H1 (cell line): ENCODE data around the gene SLC30A2. TPM values are rescaled to one million over a fixed set of nuclear protein-coding genes. Genes with fewer than 3 reads are reported as not detected.

ENCODE experiments used
- CTCF ChIA-PET: fragments of 300-600 bp; sonication (Branson Sonifier 250); formaldehyde crosslinking; loops from one replicate; lab custom pipeline; 2021; ENCODE audit not compliant: partially characterized antibody; lab: Charles Lee
- POLR2A ChIA-PET: fragments of 300-600 bp; sonication (Branson Sonifier 250); formaldehyde crosslinking; loops from one replicate; lab custom pipeline; 2021; ENCODE audit warnings: inconsistent platforms; ENCODE audit not compliant: partially characterized antibody; lab: Charles Lee
- DNase-seq, 2 experiments: peaks; one replicate each; pipeline versions ENCODE4 v3.0.0 to v3.0.0-alpha.2; 2010 to 2022; ENCODE audit warnings: low spot score in 2 of 2, low read depth in 1 of 2, mixed read lengths in 1 of 2
- FAIRE-seq: peaks from 2 replicates; lab custom pipeline; 2011; peaks lifted over from hg19 to GRCh38; lab: Jason Lieb, UNC
- H2AFZ ChIP-seq: 2 replicates; pipeline ENCODE4 v1.8.1; 2012; ENCODE audit warnings: low read length, inconsistent platforms
- H2AK5ac ChIP-seq: 2 replicates; pipeline ENCODE4 v1.6.1; 2013; ENCODE audit warnings: low read depth, low read length
- H2BK120ac ChIP-seq: replicated peaks from 2 replicates; pipeline ENCODE3; 2013; ENCODE audit warnings: low read depth, low read length, inconsistent platforms
- H2BK12ac ChIP-seq: 2 replicates; pipeline ENCODE4 v1.6.1; 2013; ENCODE audit warnings: low read depth, low read length
- H2BK15ac ChIP-seq: 2 replicates; pipeline ENCODE4 v1.6.1; 2013; ENCODE audit warnings: low read length
- H2BK20ac ChIP-seq: 2 replicates; pipeline ENCODE4 v1.6.1; 2013; ENCODE audit warnings: low read length
- H2BK5ac ChIP-seq: 2 replicates; pipeline ENCODE4 v1.6.1; 2013; ENCODE audit warnings: low read depth, low read length
- H3K14ac ChIP-seq: 2 replicates; pipeline ENCODE4 v1.6.1; 2013; ENCODE audit warnings: inconsistent platforms; ENCODE audit not compliant: insufficient read length
- H3K18ac ChIP-seq: 2 replicates; pipeline ENCODE4 v1.6.1; 2013; ENCODE audit warnings: low read length; ENCODE audit errors: extremely low read depth
- H3K23ac ChIP-seq: 2 replicates; pipeline ENCODE4 v1.6.1; 2013; ENCODE audit warnings: inconsistent platforms; ENCODE audit not compliant: insufficient read length
- H3K23me2 ChIP-seq: 2 replicates; pipeline ENCODE4 v1.6.1; 2013; ENCODE audit warnings: low read depth, low read length
- H3K27ac ChIP-seq: 2 replicates; pipeline ENCODE4 v1.6.1; 2011; ENCODE audit warnings: low read depth, low read length, inconsistent platforms
- H3K27me3 ChIP-seq, 4 experiments: replicated peaks in 1 of 4; 1 replicate in 1 of 4; 2 replicates in 3 of 4; pipeline versions ENCODE4 v1.6.1 to v1.8.1; 2011 to 2013; ENCODE audit warnings: low read length in 3 of 4, mild to moderate bottlenecking in 3 of 4, inconsistent platforms in 2 of 4, mixed read lengths in 2 of 4, moderate library complexity in 1 of 4; ENCODE audit not compliant: control insufficient read depth in 3 of 4, insufficient read depth in 3 of 4; ENCODE audit errors: extremely low read depth in 1 of 4
- H3K36me3 ChIP-seq, 4 experiments: 2 replicates each; pipeline versions ENCODE4 v1.6.1 to v1.8.1; 2011 to 2013; ENCODE audit warnings: mild to moderate bottlenecking in 4 of 4, low read length in 3 of 4, moderate library complexity in 2 of 4, control low read depth in 1 of 4, inconsistent platforms in 1 of 4; ENCODE audit not compliant: insufficient read depth in 4 of 4, control insufficient read depth in 2 of 4
- H3K4ac ChIP-seq: replicated peaks from 2 replicates; pipeline ENCODE3; 2013; ENCODE audit warnings: low read length, low read depth, mixed read lengths, inconsistent platforms; ENCODE audit not compliant: insufficient read length
- H3K4me1 ChIP-seq, 4 experiments: replicated peaks in 1 of 4; 1 replicate in 1 of 4; 2 replicates in 3 of 4; pipeline versions ENCODE4 v1.6.1 to v1.8.1; 2011 to 2013; ENCODE audit warnings: low read length in 3 of 4, inconsistent platforms in 2 of 4, mixed read lengths in 1 of 4; ENCODE audit not compliant: insufficient read depth in 4 of 4, control insufficient read depth in 3 of 4
- H3K4me2 ChIP-seq, 2 experiments: 2 replicates each; pipeline versions ENCODE4 v1.6.1 to v1.8.1; 2011 to 2013; ENCODE audit warnings: low read depth in 2 of 2, low read length in 2 of 2, control low read depth in 1 of 2, inconsistent platforms in 1 of 2, mild to moderate bottlenecking in 1 of 2; ENCODE audit not compliant: insufficient read depth in 1 of 2
- H3K4me3 ChIP-seq, 4 experiments: fragments of 200-600, 300-600 bp in 1 of 4; sonication (generic), shearing (Covaris generic), sonication (Bioruptor Twin) in 1 of 4; 2 replicates each; pipeline versions ENCODE4 v1.5.1 to v1.8.1; 2011 to 2016; ENCODE audit warnings: low read length in 4 of 4, low read depth in 3 of 4, control low read depth in 2 of 4, inconsistent platforms in 2 of 4, mild to moderate bottlenecking in 2 of 4, mixed read lengths in 1 of 4, moderate library complexity in 1 of 4; ENCODE audit not compliant: insufficient read depth in 2 of 4; ENCODE audit errors: extremely low read depth in 1 of 4
- H3K56ac ChIP-seq: replicated peaks from 2 replicates; pipeline ENCODE3; 2013; ENCODE audit warnings: low read depth, mild to moderate bottlenecking, mixed read lengths, low read length, inconsistent platforms; ENCODE audit not compliant: insufficient read length
- H3K79me1 ChIP-seq: 2 replicates; pipeline ENCODE4 v1.6.1; 2013; ENCODE audit warnings: low read depth, low read length, control low read depth
- H3K79me2 ChIP-seq, 2 experiments: 2 replicates each; pipeline versions ENCODE4 v1.6.1 to v1.8.1; 2012 to 2013; ENCODE audit warnings: low read length in 2 of 2, mild to moderate bottlenecking in 2 of 2, inconsistent platforms in 1 of 2; ENCODE audit not compliant: insufficient read depth in 2 of 2, control insufficient read depth in 1 of 2
- H3K9ac ChIP-seq, 4 experiments: replicated peaks in 1 of 4; 1 replicate in 1 of 4; 2 replicates in 3 of 4; pipeline versions ENCODE4 v1.6.1 to v1.8.1; 2011 to 2013; ENCODE audit warnings: low read depth in 3 of 4, low read length in 3 of 4, control low read depth in 2 of 4, mild to moderate bottlenecking in 2 of 4, moderate library complexity in 2 of 4, inconsistent platforms in 1 of 4; ENCODE audit errors: extremely low read depth in 1 of 4
- H3K9me3 ChIP-seq, 2 experiments: 2 replicates each; pipeline versions ENCODE4 v1.6.1 to v1.8.1; 2012 to 2013; ENCODE audit warnings: mild to moderate bottlenecking in 2 of 2, moderate library complexity in 2 of 2, control low read depth in 1 of 2, inconsistent platforms in 1 of 2, low read depth in 1 of 2, low read length in 1 of 2, mixed read lengths in 1 of 2; ENCODE audit not compliant: insufficient read depth in 2 of 2
- H4K20me1 ChIP-seq, 2 experiments: replicated peaks in 1 of 2; 2 replicates each; pipeline versions ENCODE3 to v1.8.1; 2011 to 2013; ENCODE audit warnings: inconsistent platforms in 2 of 2, low read length in 2 of 2, mild to moderate bottlenecking in 1 of 2; ENCODE audit not compliant: insufficient read depth in 2 of 2, control insufficient read depth in 1 of 2
- H4K5ac ChIP-seq: 2 replicates; pipeline ENCODE4 v1.6.1; 2013; ENCODE audit warnings: low read length, low read depth, mixed read lengths, inconsistent platforms; ENCODE audit not compliant: insufficient read length
- H4K8ac ChIP-seq: 2 replicates; pipeline ENCODE4 v1.8.0; 2013; ENCODE audit warnings: mild to moderate bottlenecking, moderate library complexity, low read length, inconsistent platforms; ENCODE audit not compliant: insufficient read depth; ENCODE audit errors: extremely low read depth
- H4K91ac ChIP-seq: replicated peaks from 2 replicates; pipeline ENCODE3; 2013; ENCODE audit warnings: low read length, mixed read lengths, inconsistent platforms; ENCODE audit not compliant: insufficient read length
- CTBP2 ChIP-seq: IDR thresholded peaks from 2 replicates; pipeline ENCODE4 v1.7.0; 2011; ENCODE audit warnings: borderline replicate concordance, mild to moderate bottlenecking, moderate library complexity, mixed read lengths, low read length; ENCODE audit not compliant: insufficient read depth, insufficient read length
- EZH2 ChIP-seq: fragments of 200-600 bp; sonication (generic); IDR thresholded peaks from 2 replicates; pipeline ENCODE4 v1.7.1; 2012; ENCODE audit warnings: low read depth, mild to moderate bottlenecking, moderate library complexity, low read length, inconsistent platforms; ENCODE audit not compliant: severe bottlenecking
- WGBS, 2 experiments: shearing (Covaris generic) in 1 of 2; methylation state at CpG; one replicate each; pipeline versions ENCODE4 v1.1.6 to v1.1.7; 2013 to 2015; ENCODE audit warnings: low lambda C conversion rate in 2 of 2, mixed read lengths in 2 of 2, inconsistent platforms in 1 of 2, low coverage in 1 of 2, missing lambda C conversion rate in 1 of 2; ENCODE audit not compliant: insufficient replicate concordance in 2 of 2, insufficient coverage in 1 of 2, insufficient read length in 1 of 2; ENCODE audit errors: extremely low coverage in 1 of 2, missing lambda C conversion rate in 1 of 2; 5-methylcytosine and 5-hydroxymethylcytosine counted together
- polyA plus RNA-seq, 7 experiments: library from polyadenylated mRNA; depleted of rRNA in 3 of 7; stranded (reverse) in 5 of 7; unstranded in 2 of 7; fragments of >200 nt in 5 of 7; fragments of 200-250 nt in 2 of 7; gene quantifications; 1 replicate in 5 of 7; 2 replicates in 1 of 7; 4 replicates in 1 of 7; pipeline versions ENCODE4 v1.2.1 to v1.2.3, GENCODE V29; 2011 to 2013; ENCODE audit warnings: missing spikeins in 2 of 7, mixed read lengths in 2 of 7
- total RNA-seq: library from RNA; stranded (reverse); fragmentation: NEBNext Ultra II Directional; extraction: Animal tissue kit (Norgen Biotek cat#: 25700); gene quantifications from 2 replicates; pipeline ENCODE4 v1.2.1, GENCODE V29; 2021
- TF ChIP-seq, protein P1 (sequence below): IDR thresholded peaks from 2 replicates; pipeline ENCODE4 v1.6.1; 2012; ENCODE audit warnings: inconsistent platforms

SLC30A2 gene
- total and polyA plus RNA-seq, 2 of the 8 experiments (the other 6 are each of a cell fraction or from before 2014, with no cell fraction given) = 0.19 to 0.76 TPM

DNA sequence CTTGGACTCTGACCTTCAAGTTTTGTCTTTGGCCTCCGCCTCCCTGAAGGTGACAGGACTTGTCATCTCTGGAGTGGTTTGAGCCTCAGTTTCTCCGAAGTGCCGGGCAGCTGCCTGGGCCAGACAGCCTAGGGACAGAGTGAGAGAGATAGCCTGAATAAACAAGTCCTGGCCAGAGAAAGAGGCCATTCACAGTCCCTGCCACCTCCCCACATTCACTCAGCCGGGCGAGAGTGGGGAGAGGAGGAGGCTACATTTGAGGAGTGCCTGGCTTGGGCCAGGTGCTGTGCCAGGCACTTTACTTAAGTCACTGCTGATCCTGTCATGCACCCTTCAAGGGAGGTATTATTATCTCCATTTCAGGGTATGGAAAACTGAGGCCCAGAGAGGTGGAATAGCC lies 20.9 kb downstream of the SLC30A2 start:
- Histone ChIP-seq H3K4ac (no peak overlapping the region), H3K36me3 (no peaks in the 10 kb centered on the region), H3K9ac (no peak overlapping the region), H3K14ac (no peak overlapping the region), H2BK5ac (no peak overlapping the region), H3K23me2 (peaks cover 3% of the 10 kb centered on the region; the same call in 1 of the 2 replicates), H4K5ac (no peak overlapping the region), H3K27ac (no peak overlapping the region), H3K27me3 (no peaks in the 10 kb centered on the region), H4K20me1 (no peaks in the 10 kb centered on the region), H3K18ac (no peak overlapping the region), H3K79me2 (no peaks in the 10 kb centered on the region), H2AFZ (no peak overlapping the region), H2BK12ac (no peak overlapping the region), H4K91ac (no peak overlapping the region), H4K8ac (no peak overlapping the region), H3K4me1 (peaks cover 0 to 16% (median 13%) of the 10 kb centered on the region in 4 experiments; a peak in 6 of 7 replicates), H3K4me2 (no peak overlapping the region), H2AK5ac (no peak overlapping the region), H3K23ac (no peak overlapping the region), H3K79me1 (no peaks in the 10 kb centered on the region), H2BK120ac (no peak overlapping the region), H3K9me3 (no peaks in the 10 kb centered on the region), H2BK15ac (no peak overlapping the region), H2BK20ac (no peak overlapping the region), H3K56ac (no peak overlapping the region)
- ChIA-PET POLR2A (interaction anchor here (0.9 to 1.6 kb wide), 3 partner anchors 11 to 205 kb away, joined by 3 to 6 read pairs (median 3); partner anchors contain the start of gene MTFR1L), CTCF (interaction anchor here (0.6 to 6.4 kb wide), 4 partner anchors 10 to 121 kb away, joined by 4 to 46 read pairs (median 6); no protein-coding TSS in a partner anchor)
- TF ChIP-seq, protein P1, sequence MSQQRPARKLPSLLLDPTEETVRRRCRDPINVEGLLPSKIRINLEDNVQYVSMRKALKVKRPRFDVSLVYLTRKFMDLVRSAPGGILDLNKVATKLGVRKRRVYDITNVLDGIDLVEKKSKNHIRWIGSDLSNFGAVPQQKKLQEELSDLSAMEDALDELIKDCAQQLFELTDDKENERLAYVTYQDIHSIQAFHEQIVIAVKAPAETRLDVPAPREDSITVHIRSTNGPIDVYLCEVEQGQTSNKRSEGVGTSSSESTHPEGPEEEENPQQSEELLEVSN = no peak
- TF ChIP-seq CTBP2 (no peak), EZH2 (no peak)
- TF ChIP-seq, all 59 proteins: peak for 0
- FAIRE-seq = no peak
- WGBS, 2 experiments = 86% methylated on average over 5 of the region's 5 CpGs; no CpG with 5 or more reads in 1 of the 2 experiments
- no peak for DNase-seq
- H3K4me3 ChIP-seq = no peak overlapping the region
